ENCODE results near the gene TEX29. TPM values are rescaled to one million over a fixed set of nuclear protein-coding genes. Genes with fewer than 3 reads are reported as not detected.

The TEX29 gene
- total and polyA plus RNA-seq, 9 of the 15 experiments (the other 6 are each of a cell fraction or from before 2014, with no cell fraction given) = 0.11 TPM; not detected in 7

GRCh38 chr13:111281751-111282311 is 38.6 kb upstream of the TEX29 start:
- Histone ChIP-seq H3K4me2 (ENCODE audit: insufficient read depth, low read length) (no peak overlapping the region), H3K9me1 (ENCODE audit: control insufficient read depth, insufficient read depth, low read length) (no peaks in the 10 kb centered on the region), H3K9ac (ENCODE audit: insufficient read depth in 1 of 2, low read depth in 2 of 2, low read length in 2 of 2) (no peak overlapping the region), H3K36me3 (ENCODE audit: control insufficient read depth, insufficient read depth, low read length) (peaks cover 59% of the 10 kb centered on the region; the same call in 1 of the 3 replicates), H2AFZ (ENCODE audit: low read depth, low read length) (no peak overlapping the region), H3K27ac (ENCODE audit: extremely low read depth, low read depth, low read length) (no peak overlapping the region), H3K9me3 (replicated peaks; ENCODE audit: control insufficient read depth, insufficient read depth, low read depth, low read length) (no peaks in the 10 kb centered on the region), H3K79me2 (ENCODE audit: control insufficient read depth, insufficient read depth, low read length) (no peaks in the 10 kb centered on the region), H3K4me3 (no peak overlapping the region), H3K27me3 (ENCODE audit: control insufficient read depth in 2 of 2, insufficient read depth in 2 of 2, low read length in 2 of 2) (no peaks in the 10 kb centered on the region), H3K4me1 (replicated peaks in 1 of 2; ENCODE audit: control insufficient read depth in 2 of 2, insufficient read depth in 2 of 2, low read length in 2 of 2) (no peaks in the 10 kb centered on the region), H4K20me1 (replicated peaks; ENCODE audit: control insufficient read depth, insufficient read depth, low read length) (no peaks in the 10 kb centered on the region)
- in situ Hi-C loops (cut with MboI) = no loop called here
- ChIA-PET POLR2A (interaction anchor here (0.9 to 1.4 kb wide), 2 partner anchors 7 to 12 kb away, joined by 3 read pairs; no protein-coding TSS in a partner anchor), CTCF (ENCODE audit: low intra/inter-chr PET ratio) (no interaction called here)
- WGBS (ENCODE audit: insufficient coverage, low coverage, missing lambda C conversion rate) = 85% methylated on average over 5 of the region's 10 CpGs
- BruUV-seq (replicated peaks) = no TSS peak
- no peak for ATAC-seq
- DNase-seq (ENCODE audit: extremely low read depth in 1 of 4, low spot score in 3 of 4) = no peak
- intact Hi-C loops (cut with micrococcal nuclease) = no loop called here
- FAIRE-seq = no peak
- TF ChIP-seq ZNF277 (CRISPR knock-in tag; IDR thresholded peaks at IDR 0.05; ENCODE audit: borderline replicate concordance) (no peak), CREB3L1 (IDR thresholded peaks at IDR 0.05; ENCODE audit: borderline replicate concordance, low read depth) (no peak), MEIS2 (IDR thresholded peaks at IDR 0.05; ENCODE audit: partially characterized antibody) (no peak), U2AF1 (optimal IDR thresholded peaks at IDR 0.05; ENCODE audit: low read depth, low read length) (no peak), ZKSCAN1 (IDR thresholded peaks at IDR 0.05; ENCODE audit: low read depth, low read length) (no peak), CAMTA2 (CRISPR knock-in tag; conservative IDR thresholded peaks at IDR 0.05) (no peak), ZNF324 (CRISPR knock-in tag; IDR thresholded peaks at IDR 0.05) (no peak), ZNF551 (CRISPR knock-in tag; IDR thresholded peaks at IDR 0.05) (no peak), TFAM (CRISPR knock-in tag; conservative IDR thresholded peaks at IDR 0.05) (no peak), XRCC3 (IDR thresholded peaks at IDR 0.05) (no peak), ASH1L (IDR thresholded peaks at IDR 0.05; ENCODE audit: borderline replicate concordance, low read depth, partially characterized antibody) (no peak), NFATC3 (IDR thresholded peaks at IDR 0.05) (no peak), CEBPZ (IDR thresholded peaks at IDR 0.05; ENCODE audit: borderline replicate concordance, low read depth, low read length) (no peak), BRF2 (IDR thresholded peaks at IDR 0.05; ENCODE audit: borderline replicate concordance, insufficient read depth, insufficient read length) (no peak), RAD51 (IDR thresholded peaks at IDR 0.05; ENCODE audit: borderline replicate concordance, low read depth) (no peak), LARP7 (IDR thresholded peaks at IDR 0.05) (no peak)

Data from K562 (cell line).